ENCODE results near the gene TMEM171. TPM values are rescaled to one million over a fixed set of nuclear protein-coding genes. Genes with fewer than 3 reads are reported as not detected.

Gene TMEM171
- total and polyA plus RNA-seq, 10 donors: 1.9 to 38.0 (median 19.5) TPM

- TF ChIP-seq CTCF (IDR thresholded peaks at IDR 0.05 in 8 of 11, conservative IDR thresholded peaks at IDR 0.05 in 3 of 11): no peak
- no peak for TF ChIP-seq POLR2AphosphoS5 (IDR thresholded peaks at IDR 0.05)
- no peak for TF ChIP-seq POLR2A (IDR thresholded peaks at IDR 0.05)
- Histone ChIP-seq H3K4me3 (peak overlapping the region in 3 of 8 donors; percentile 46 to 70 (median 53)), H3K27ac (peak overlapping the region in 7 of 8 donors; percentile 61 to 92 (median 82)), H3K27me3 (replicated peaks in 1 of 7) (peaks cover 0 to 77% (median 26%) of the 10 kb centered on the region in 7 donors), H3K9me3 (no peaks in the 10 kb centered on the region), H3K36me3 (peaks cover 0 to 15% (median 0%) of the 10 kb centered on the region in 6 donors), H3K4me1 (peaks cover 7 to 72% (median 21%) of the 10 kb centered on the region in 6 donors)
- WGBS, 5 donors: 64 to 77% (median 75%) methylated on average over 14 to 19 of the region's 19 CpGs
- DNase-seq: no peak
- intact Hi-C loops (cut with DNase I; ENCODE audit: low total_unique reads): no loop called here
These were observed 2.8 kb downstream of the TMEM171 start for GRCh38 chr5:73122875-73123810.

GRCh38 chr5:73125289-73125688 is 4.9 kb downstream of the TMEM171 start:
- intact Hi-C loops (cut with DNase I; ENCODE audit: low total_unique reads): no loop called here

GRCh38 chr5:73126381-73126780 is 6.0 kb downstream of the TMEM171 start:
- Histone ChIP-seq H3K9me3 (no peaks in the 10 kb centered on the region), H3K27me3 (replicated peaks in 1 of 7) (peaks cover 0 to 46% (median 6%) of the 10 kb centered on the region in 7 donors), H3K36me3 (peaks cover 0 to 40% (median 0%) of the 10 kb centered on the region in 6 donors), H3K27ac (no peak overlapping the region), H3K4me1 (peaks cover 0 to 54% (median 13%) of the 10 kb centered on the region in 6 donors), H3K4me3 (no peak overlapping the region)
- WGBS, 5 donors: 65 to 87% (median 75%) methylated on average over 4 of the region's 4 CpGs
- intact Hi-C loops (cut with DNase I; ENCODE audit: low total_unique reads): no loop called here
- TF ChIP-seq CTCF (IDR thresholded peaks at IDR 0.05 in 8 of 11, conservative IDR thresholded peaks at IDR 0.05 in 3 of 11) (no peak), POLR2A (IDR thresholded peaks at IDR 0.05) (no peak), POLR2AphosphoS5 (IDR thresholded peaks at IDR 0.05) (no peak)
- no peak for DNase-seq

More at GRCh38 chr5:73125289-73125688, 4.9 kb downstream of the TMEM171 start:
- Histone ChIP-seq H3K4me1 (peaks cover under 1 to 62% (median 15%) of the 10 kb centered on the region in 6 donors), H3K36me3 (peaks cover 0 to 36% (median 0%) of the 10 kb centered on the region in 6 donors), H3K27ac (no peak overlapping the region), H3K27me3 (replicated peaks in 1 of 7) (peaks cover 0 to 57% (median 14%) of the 10 kb centered on the region in 7 donors), H3K4me3 (no peak overlapping the region), H3K9me3 (no peaks in the 10 kb centered on the region)
- no peak for TF ChIP-seq CTCF (IDR thresholded peaks at IDR 0.05 in 8 of 11, conservative IDR thresholded peaks at IDR 0.05 in 3 of 11)
- TF ChIP-seq POLR2A (IDR thresholded peaks at IDR 0.05): no peak
- no peak for TF ChIP-seq POLR2AphosphoS5 (IDR thresholded peaks at IDR 0.05)
- DNase-seq: no peak
- 57 to 74% (median 64%) methylated on average over 4 of the region's 4 CpGs for WGBS, 5 donors

GRCh38 chr5:73126957-73127356 is 6.6 kb downstream of the TMEM171 start:
- Histone ChIP-seq H3K27ac (no peak overlapping the region), H3K9me3 (no peaks in the 10 kb centered on the region), H3K4me1 (peaks cover 0 to 54% (median 13%) of the 10 kb centered on the region in 6 donors), H3K27me3 (replicated peaks in 1 of 7) (peaks cover 0 to 41% (median under 1%) of the 10 kb centered on the region in 7 donors), H3K4me3 (no peak overlapping the region), H3K36me3 (peaks cover 0 to 46% (median 0%) of the 10 kb centered on the region in 6 donors)
- intact Hi-C loops (cut with DNase I; ENCODE audit: low total_unique reads): no loop called here
- TF ChIP-seq POLR2A (IDR thresholded peaks at IDR 0.05) (no peak), CTCF (IDR thresholded peaks at IDR 0.05 in 8 of 11, conservative IDR thresholded peaks at IDR 0.05 in 3 of 11) (no peak), POLR2AphosphoS5 (IDR thresholded peaks at IDR 0.05) (no peak)
- 43 to 75% (median 64%) methylated on average over 1 of the region's 1 CpG for WGBS, 5 donors
- no peak for DNase-seq

Data from spleen (tissue), 11 donors.